GM19193 (cell line): ENCODE data around the gene DCST1.

Experiments
- POLR2A ChIP-seq: IDR thresholded peaks from 4 replicates; pipeline ENCODE4 v1.6.1; 2011; ENCODE audit not compliant: insufficient read depth, insufficient read length; ENCODE audit errors: extremely low read depth

DCST1 gene

DNA sequence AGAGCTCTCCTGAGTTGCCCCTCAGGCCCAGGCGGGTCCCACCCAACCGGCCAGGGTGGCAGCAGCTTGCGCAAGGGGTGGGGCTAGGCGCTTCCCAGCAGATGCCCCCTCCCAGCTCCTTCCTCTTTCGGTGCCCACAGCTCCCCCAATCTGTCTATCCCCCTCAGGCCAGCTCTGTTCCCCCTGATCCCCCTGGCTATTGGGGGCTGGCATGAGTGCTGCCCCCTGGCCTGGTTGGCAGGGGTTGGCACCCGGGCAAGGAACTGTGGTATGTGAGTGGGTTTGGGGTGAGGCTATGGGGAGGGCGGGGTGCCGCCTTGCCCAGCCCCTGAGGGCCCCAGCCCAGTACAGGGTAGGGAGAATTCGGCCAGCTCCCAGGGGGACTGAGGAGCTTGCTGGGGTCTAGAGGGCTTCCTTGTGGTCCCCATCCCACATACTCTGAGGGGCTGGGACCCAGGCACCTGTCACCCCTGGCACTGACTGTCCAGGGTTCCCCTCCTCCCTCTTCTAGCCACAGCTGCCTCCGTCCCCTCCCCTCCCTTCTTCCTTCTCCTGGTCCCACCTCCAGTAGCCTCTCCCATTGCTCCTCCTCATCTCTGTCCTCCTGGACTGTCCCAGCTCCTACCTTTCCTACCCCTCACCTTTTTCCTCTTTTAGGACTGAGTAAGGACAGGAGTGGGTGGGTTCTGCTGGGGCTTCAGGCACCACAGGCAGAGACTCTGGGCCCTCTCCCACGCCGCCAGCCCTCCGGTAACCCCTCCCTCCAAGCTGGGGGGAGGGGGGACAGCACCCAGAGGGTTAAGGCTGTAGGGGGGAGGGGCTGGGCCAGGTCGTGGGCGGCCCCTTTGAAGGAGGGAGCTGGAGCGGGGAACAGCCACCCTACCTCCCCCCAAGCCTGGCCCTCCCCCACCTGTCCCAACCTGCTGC lies 25.3 kb upstream of the DCST1 start:
- no peak for TF ChIP-seq POLR2A

DNA sequence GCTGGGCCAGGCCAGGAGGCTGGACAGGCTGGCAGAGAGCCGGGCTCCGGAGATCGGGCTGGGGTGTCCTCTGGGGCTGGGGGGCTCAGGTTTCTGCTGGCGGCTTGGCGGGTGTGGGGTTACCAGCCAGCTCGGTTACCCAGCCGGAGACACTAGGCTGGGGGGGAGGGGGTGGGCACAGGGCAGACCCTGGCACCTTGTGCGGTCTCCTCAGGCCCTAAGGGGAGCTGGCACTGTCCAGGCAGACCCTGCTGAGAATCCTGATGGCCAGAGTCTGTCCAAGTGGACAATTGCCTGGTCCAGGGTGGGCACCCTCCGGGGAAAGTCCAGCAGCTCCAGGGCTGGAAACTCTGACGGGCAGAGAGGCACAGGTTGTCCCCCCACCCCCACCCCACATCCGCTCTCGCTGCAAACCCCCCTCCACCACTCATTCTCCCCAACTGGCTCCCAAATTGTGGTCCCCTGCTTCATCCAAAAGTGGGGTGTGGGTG lies 24.4 kb upstream of the DCST1 start:
- TF ChIP-seq POLR2A, result no peak

DNA sequence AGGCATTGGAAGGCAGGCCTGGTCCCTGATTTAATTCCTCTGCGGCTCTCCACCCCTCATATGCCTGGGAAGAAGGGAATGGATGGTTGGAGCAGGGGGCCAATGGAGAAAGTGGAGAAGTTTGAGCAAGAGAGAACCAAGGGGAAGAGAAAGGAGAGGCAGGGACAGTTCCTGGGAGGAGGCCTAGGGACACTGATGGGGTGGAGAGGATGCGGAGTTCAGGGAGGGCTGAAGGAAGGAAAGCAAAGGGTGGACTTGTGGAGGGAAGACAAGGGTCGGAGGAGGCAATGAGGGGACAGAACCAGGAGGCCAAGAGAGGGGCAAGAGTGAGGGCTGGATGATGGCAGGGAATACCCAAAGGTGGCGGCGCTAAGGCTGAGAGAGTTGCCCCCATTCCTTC lies 23.9 kb upstream of the DCST1 start:
- no peak for TF ChIP-seq POLR2A

DNA sequence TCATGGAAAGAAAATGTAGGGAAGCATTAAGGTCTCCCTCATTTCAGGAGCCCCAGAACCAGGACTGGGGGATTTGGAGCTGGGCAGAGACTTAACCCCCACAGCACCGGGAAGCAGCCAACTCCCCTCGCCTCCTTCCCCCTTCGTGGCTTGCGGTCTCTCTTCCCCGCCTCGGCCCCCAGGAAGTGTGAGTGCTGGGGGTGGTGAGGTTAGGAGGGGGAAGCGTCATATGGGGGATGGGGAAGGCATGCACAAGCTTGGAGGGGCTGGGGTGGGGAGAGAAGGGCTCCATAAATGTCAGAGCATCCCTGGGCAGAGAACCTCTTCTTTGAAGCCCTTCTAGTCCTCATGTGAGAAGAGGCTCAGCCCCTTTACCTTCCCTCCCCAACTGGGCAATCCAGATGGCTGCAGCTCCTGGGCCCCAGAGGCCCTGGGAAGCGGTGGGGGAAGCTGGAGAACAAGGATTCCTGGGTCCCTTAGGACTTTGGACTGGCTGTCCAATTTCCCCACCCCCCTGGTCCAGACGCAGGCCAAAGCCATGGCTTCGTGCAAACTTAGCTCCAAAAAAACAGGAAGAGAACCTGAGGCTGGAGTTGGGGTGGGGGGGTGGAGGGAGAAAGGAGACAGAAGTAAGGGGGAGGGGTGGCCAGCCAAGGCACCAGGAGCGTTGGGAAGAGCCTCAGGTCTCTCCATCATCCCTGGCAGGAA lies 23.3 kb upstream of the DCST1 start:
- TF ChIP-seq POLR2A, result no peak

DNA sequence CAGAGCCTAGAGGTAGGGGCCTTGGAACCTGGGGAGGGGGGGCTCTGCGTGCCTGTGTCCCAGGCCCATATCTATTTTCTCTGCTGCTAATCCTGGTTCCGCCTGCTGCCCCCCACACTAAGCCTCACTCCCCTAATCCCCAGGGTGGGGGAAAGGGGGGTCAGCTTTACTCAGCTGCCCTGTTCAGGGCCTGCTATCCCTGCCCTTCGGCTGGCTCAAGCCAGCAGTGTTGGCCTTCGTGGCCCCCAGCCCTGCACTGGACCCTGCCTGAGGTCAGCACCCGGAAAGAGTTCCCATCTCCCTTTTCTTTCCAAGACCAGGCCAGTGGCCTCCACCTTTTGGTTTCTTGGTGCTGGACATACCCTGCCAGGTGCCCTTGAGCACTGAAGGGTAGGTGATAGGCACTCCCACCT lies 22.6 kb upstream of the DCST1 start:
- no peak for TF ChIP-seq POLR2A

DNA sequence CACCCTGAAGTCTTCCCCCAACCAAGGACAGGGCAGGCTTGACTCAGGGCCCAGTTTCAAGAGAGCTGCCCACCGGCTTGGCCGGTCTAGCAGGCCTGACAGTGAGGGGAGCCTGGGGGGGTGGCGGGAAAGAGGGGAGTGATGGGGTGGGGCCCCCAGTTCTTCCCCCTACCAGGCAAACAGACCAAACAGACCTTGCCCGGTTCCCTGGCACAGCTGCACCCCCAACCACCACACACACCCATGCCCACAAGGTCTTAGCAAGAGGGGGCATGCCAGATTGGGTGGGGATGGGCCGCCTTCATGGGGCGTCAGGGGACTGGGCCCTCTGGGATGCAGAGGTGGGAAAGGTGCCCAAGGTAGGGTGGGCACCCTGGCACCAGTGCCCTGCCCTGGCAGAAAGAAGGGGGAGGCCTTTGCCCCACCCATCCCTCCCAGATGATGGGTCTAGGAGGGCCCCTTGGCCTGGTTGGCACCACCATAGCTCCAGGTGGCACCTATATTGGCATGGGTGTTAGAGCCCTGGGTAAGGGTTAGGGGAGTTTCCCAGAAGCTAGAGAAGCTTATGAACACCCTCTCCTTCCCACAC lies 22.1 kb upstream of the DCST1 start:
- no peak for TF ChIP-seq POLR2A

DNA sequence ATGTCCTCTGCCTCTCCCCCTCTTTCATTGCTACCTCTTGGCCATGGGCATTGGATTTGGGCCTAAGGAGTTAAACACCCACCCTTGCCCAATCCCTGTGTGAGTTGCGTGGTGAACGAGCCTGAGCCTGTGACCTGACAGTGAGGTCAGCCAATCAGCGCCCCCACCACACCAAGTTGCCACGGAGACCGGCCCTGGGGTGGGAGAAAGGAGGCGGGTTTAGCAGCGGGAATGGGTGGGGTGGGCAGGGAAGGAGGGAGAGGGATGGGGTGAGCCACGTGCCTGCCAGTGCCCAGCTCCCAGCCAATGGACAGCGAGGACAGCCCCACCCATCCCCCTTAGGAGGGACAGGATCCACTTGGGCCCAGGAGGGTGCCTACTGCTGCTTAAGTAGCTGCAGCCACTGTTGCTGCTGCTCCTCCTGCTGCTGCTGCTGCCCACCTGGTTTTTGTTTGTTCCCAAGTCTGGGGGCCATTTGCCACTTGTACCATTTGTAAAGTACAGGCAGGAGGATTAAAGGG lies 21.5 kb upstream of the DCST1 start:
- TF ChIP-seq POLR2A, result no peak

DNA sequence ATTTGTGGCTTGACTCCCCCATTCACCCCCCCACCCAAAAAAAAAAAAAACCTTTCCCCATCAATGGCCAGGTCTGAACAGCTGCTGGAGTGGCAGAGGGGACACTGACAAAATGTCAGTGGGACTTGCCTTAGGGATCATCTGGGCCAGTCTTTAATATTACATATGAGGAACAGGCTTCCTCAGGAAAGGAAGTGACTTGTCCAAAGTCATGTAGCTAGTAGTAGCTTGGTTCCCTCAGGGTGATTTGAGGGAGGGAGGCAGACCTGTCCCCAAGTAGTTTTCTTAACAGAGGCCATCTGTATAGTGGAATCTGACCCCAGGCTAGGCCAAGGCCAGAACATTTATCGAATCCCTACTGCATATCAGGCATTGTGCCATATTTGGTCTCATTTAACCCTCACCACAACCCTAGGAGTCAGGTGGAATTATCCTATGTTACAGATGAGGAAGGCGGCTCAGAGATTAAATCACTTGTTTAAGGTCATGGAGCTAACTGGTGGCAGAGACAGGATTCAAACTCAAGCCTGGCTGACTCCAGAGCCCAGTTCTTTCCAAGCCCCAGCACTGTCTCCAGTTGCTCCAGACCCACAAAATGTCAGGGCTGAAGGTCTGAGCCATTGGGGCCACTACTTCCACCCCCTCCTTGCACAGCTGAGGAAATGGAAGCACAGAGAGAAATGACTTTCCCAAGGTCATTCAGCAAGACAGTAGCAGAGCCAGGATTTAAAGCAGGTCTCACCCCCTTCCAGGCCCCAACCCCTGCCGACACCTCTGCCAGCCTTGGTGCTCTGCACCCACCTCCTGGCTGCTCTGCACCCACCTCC lies 20.6 kb upstream of the DCST1 start:
- TF ChIP-seq POLR2A, result no peak

DNA sequence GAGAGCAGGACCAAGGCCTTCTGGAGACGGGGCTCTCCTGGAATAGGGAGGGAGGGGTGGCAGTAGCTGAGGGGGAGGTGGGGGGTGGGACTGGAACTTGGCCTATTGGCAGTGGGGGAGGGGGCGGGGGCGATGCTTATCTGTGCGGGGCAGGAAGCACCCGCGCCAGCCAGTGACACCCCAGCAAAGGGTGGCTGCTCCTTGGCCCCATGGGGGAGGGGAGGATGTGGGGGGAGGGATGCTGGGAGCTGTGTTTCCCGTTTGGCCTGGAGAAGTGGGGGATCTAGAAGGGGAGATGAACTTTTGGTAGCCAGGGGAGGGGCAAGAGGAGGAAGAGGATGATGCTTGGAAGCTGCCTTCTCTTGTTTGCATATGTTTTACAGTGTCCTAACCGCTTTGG lies 20.0 kb upstream of the DCST1 start:
- TF ChIP-seq POLR2A, result no peak

DNA sequence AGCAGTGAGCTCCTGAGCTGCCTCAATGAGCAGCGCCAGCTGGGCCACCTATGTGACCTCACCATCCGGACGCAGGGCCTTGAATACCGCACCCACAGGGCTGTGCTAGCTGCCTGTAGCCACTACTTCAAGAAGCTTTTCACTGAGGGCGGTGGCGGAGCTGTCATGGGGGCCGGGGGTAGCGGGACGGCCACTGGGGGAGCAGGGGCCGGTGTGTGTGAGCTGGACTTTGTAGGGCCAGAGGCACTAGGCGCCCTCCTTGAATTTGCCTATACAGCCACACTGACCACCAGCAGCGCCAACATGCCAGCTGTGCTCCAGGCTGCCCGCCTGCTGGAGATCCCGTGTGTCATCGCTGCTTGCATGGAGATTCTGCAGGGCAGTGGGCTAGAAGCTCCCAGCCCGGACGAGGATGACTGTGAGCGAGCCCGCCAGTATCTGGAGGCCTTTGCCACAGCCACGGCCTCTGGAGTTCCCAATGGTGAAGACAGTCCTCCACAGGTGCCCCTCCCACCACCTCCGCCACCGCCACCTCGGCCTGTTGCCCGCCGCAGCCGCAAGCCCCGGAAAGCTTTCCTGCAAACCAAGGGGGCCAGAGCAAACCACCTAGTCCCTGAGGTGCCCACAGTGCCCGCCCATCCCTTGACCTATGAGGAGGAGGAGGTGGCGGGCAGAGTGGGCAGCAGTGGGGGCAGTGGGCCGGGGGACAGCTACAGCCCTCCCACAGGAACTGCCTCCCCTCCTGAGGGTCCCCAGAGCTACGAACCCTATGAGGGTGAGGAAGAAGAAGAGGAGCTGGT lies 18.7 kb upstream of the DCST1 start:
- no peak for TF ChIP-seq POLR2A

DNA sequence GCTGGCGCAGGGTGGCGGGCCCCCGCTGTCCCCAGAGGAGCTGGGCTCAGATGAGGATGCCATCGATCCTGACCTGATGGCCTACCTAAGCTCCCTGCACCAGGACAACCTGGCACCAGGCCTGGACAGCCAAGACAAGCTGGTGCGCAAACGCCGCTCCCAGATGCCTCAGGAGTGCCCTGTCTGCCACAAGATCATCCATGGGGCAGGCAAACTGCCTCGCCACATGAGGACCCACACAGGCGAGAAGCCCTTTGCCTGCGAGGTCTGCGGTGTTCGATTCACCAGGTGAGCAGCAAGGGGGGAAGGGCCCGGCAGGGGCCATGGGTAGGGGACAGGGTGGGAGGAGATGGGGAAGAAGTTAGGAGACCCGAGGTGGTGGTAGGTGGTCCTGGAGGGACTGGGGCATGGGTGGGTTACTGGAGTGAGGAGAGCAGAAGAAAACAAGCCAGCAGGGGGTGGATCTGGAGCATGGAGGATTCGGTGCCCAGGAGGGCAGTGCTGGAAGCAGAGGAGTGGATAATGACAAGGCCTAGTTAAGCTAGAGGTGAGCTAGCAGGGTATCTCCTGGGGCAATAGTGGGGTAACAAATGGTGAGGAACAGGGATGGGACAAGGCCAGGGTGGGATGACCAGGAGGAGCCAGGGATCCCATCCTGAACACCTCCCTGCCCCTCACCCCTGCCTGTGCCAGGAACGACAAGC lies 17.9 kb upstream of the DCST1 start:
- no peak for TF ChIP-seq POLR2A

DNA sequence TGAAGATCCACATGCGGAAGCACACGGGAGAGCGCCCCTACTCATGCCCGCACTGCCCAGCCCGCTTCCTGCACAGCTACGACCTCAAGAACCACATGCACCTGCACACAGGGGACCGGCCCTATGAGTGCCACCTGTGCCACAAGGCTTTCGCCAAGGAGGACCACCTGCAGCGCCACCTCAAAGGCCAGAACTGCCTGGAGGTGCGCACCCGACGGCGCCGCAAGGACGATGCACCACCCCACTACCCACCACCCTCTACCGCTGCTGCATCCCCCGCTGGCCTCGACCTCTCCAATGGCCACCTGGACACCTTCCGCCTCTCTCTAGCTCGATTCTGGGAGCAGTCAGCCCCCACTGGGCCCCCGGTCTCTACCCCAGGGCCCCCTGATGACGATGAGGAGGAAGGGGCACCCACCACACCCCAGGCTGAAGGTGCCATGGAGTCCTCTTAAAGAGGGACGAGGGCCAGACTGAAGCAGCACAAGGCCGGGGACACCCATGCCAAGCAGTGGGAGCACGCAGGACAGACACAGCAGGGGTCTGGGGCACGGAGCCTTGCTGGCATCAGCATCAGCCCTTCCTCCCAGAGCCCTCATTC lies 17.3 kb upstream of the DCST1 start:
- no peak for TF ChIP-seq POLR2A
